Peyer's patch (tissue), 4 donors: ENCODE results near the gene PRPF6.

Source experiments
- CTCF ChIP-seq, 6 experiments: fragments of 450-650 bp in 4 of 6; fragments of 200-600 bp in 2 of 6; sonication (generic) in 1 of 6; IDR thresholded peaks; one replicate each; pipeline ENCODE4 v1.5.1; 2017 to 2019; ENCODE audit warnings: antibody characterized with exemption in 6 of 6, mild to moderate bottlenecking in 3 of 6, moderate library complexity in 1 of 6
- POLR2A ChIP-seq, 2 donors: fragments of 450-650 bp; IDR thresholded peaks; one replicate each; pipeline ENCODE4 v1.5.1; 2017; ENCODE audit warnings: antibody characterized with exemption in 2 of 2, mild to moderate bottlenecking in 2 of 2, moderate library complexity in 2 of 2

- no peak for TF ChIP-seq POLR2A (IDR thresholded peaks at IDR 0.05)
- TF ChIP-seq CTCF (IDR thresholded peaks at IDR 0.05): no peak
Measured at GRCh38 chr20:63982937-63983336, 2.0 kb downstream of the PRPF6 start.
